Measurements from ENCODE around the gene SLC19A2. TPM values are rescaled to one million over a fixed set of nuclear protein-coding genes. Genes with fewer than 3 reads are reported as not detected.

SLC19A2 gene
- total and polyA plus RNA-seq, 2 of the 8 experiments (the other 6 are each of a cell fraction or from before 2014, with no cell fraction given) = 21.2 to 23.2 TPM

DNA sequence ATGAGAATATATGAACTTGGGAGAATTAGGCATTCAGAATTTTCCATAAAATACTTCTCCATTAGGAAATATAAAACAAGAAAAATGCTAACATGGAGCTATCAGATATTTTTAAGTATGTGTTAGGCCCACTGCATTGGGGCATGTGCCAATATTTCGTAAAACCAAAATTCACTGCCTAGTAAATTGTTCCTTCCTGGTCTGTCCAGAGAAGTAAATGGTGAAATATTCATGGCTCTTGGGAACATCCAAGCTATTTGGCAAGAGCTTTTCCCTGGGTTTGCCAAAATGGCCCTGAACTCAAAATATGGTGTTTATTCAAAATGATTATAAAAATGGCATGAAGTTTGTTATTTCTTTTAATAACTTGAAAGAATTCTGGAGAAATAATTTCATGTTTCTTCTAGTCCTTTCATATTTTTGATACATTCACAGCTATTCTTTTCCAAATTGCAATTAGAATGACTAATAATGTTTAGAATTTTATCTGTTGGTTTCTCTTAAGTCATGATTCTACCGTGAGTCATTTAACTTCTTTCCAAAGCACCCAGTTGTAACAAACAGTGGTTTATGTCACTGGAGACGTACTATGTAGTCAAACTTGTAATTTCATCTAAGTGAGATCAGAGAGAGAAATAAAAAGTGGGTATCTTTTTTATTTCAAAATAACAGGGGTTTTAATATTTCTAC lies 25.7 kb upstream of the SLC19A2 start:
- H3K27ac ChIP-seq (ENCODE audit: low read depth, low read length) = no peak overlapping the region
- no peak overlapping the region for H3K4me3 ChIP-seq (ENCODE audit: extremely low read depth in 1 of 4, insufficient read depth in 2 of 4, low read depth in 3 of 4, low read length in 4 of 4)
- no peak overlapping the region for H2AK5ac ChIP-seq (ENCODE audit: low read depth, low read length)
- H3K79me2 ChIP-seq (ENCODE audit: control insufficient read depth in 1 of 2, insufficient read depth in 2 of 2, low read length in 2 of 2) = no peaks in the 10 kb centered on the region
- H3K23ac ChIP-seq (ENCODE audit: insufficient read length) = no peak overlapping the region
- H4K91ac ChIP-seq (replicated peaks; ENCODE audit: insufficient read length, low read length) = no peak overlapping the region
- no peak overlapping the region for H3K56ac ChIP-seq (replicated peaks; ENCODE audit: insufficient read length, low read depth, low read length)
- no peak overlapping the region for H3K14ac ChIP-seq (ENCODE audit: insufficient read length)
- no peak overlapping the region for H3K18ac ChIP-seq (ENCODE audit: extremely low read depth, low read length)
- no peaks in the 10 kb centered on the region for H3K4me1 ChIP-seq (replicated peaks in 1 of 4; ENCODE audit: control insufficient read depth in 3 of 4, insufficient read depth in 4 of 4, low read length in 3 of 4)
- no peak overlapping the region for H3K4ac ChIP-seq (replicated peaks; ENCODE audit: insufficient read length, low read depth, low read length)
- H4K20me1 ChIP-seq (replicated peaks in 1 of 2; ENCODE audit: control insufficient read depth in 1 of 2, insufficient read depth in 2 of 2, low read length in 2 of 2) = no peaks in the 10 kb centered on the region
- no peak overlapping the region for H2BK120ac ChIP-seq (replicated peaks; ENCODE audit: low read depth, low read length)
- H4K5ac ChIP-seq (ENCODE audit: insufficient read length, low read depth, low read length) = no peak overlapping the region
- no peak overlapping the region for H3K4me2 ChIP-seq (ENCODE audit: insufficient read depth in 1 of 2, low read depth in 2 of 2, low read length in 2 of 2)
- no peak overlapping the region for H2BK5ac ChIP-seq (ENCODE audit: low read depth, low read length)
- H3K9ac ChIP-seq (replicated peaks in 1 of 4; ENCODE audit: extremely low read depth in 1 of 4, low read depth in 3 of 4, low read length in 3 of 4) = no peak overlapping the region
- ChIA-PET POLR2A (ENCODE audit: partially characterized antibody) (no interaction called here), CTCF (ENCODE audit: partially characterized antibody) (interaction anchor here (0.9 to 2.1 kb wide), 5 partner anchors 12 to 44 kb away, joined by 3 to 5 read pairs (median 4); no protein-coding TSS in a partner anchor)
- no peak overlapping the region for H2BK15ac ChIP-seq (ENCODE audit: low read length)
- WGBS, 2 experiments (ENCODE audit: extremely low coverage in 1 of 2, insufficient coverage in 1 of 2, insufficient read length in 1 of 2, insufficient replicate concordance in 2 of 2, low coverage in 1 of 2, low lambda C conversion rate in 2 of 2, missing lambda C conversion rate in 1 of 2) = 93% methylated on average over 3 of the region's 3 CpGs; no CpG with 5 or more reads in 1 of the 2 experiments
- no peak for FAIRE-seq
- DNase-seq (ENCODE audit: low read depth in 1 of 2, low spot score in 2 of 2) = no peak
- H3K79me1 ChIP-seq (ENCODE audit: low read depth, low read length) = no peaks in the 10 kb centered on the region
- no peaks in the 10 kb centered on the region for H3K9me3 ChIP-seq (ENCODE audit: insufficient read depth in 2 of 2, low read depth in 1 of 2, low read length in 1 of 2)
- H3K23me2 ChIP-seq (ENCODE audit: low read depth, low read length) = no peaks in the 10 kb centered on the region
- no peaks in the 10 kb centered on the region for H3K36me3 ChIP-seq (ENCODE audit: control insufficient read depth in 2 of 4, insufficient read depth in 4 of 4, low read length in 3 of 4)
- H3K27me3 ChIP-seq (replicated peaks in 1 of 4; ENCODE audit: control insufficient read depth in 3 of 4, extremely low read depth in 1 of 4, insufficient read depth in 3 of 4, low read length in 3 of 4) = no peaks in the 10 kb centered on the region
- TF ChIP-seq EGR1 (IDR thresholded peaks at IDR 0.05; ENCODE audit: borderline replicate concordance, low read depth, low read length) (no peak), TAF7 (optimal IDR thresholded peaks at IDR 0.05; ENCODE audit: borderline replicate concordance, low read depth, low read length) (no peak), CHD2 (IDR thresholded peaks at IDR 0.05; ENCODE audit: low read length) (no peak)
- TF ChIP-seq, protein P1, sequence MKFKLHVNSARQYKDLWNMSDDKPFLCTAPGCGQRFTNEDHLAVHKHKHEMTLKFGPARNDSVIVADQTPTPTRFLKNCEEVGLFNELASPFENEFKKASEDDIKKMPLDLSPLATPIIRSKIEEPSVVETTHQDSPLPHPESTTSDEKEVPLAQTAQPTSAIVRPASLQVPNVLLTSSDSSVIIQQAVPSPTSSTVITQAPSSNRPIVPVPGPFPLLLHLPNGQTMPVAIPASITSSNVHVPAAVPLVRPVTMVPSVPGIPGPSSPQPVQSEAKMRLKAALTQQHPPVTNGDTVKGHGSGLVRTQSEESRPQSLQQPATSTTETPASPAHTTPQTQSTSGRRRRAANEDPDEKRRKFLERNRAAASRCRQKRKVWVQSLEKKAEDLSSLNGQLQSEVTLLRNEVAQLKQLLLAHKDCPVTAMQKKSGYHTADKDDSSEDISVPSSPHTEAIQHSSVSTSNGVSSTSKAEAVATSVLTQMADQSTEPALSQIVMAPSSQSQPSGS (IDR thresholded peaks at IDR 0.05; ENCODE audit: low read length) = no peak
- no peak overlapping the region for H2BK12ac ChIP-seq (ENCODE audit: low read depth, low read length)
- H2AFZ ChIP-seq (ENCODE audit: low read length) = no peak overlapping the region
- no peak overlapping the region for H2BK20ac ChIP-seq (ENCODE audit: low read length)
- H4K8ac ChIP-seq (ENCODE audit: extremely low read depth, insufficient read depth, low read length) = no peak overlapping the region

Measured in H1 (cell line).